Measurements from ENCODE around the gene RAB6C.
"Not testable (repeated sequence)": the region's sequence is repeated elsewhere in the genome, so short reads cannot be mapped to it uniquely, and the experiment has no call there.

The RAB6C gene

DNA sequence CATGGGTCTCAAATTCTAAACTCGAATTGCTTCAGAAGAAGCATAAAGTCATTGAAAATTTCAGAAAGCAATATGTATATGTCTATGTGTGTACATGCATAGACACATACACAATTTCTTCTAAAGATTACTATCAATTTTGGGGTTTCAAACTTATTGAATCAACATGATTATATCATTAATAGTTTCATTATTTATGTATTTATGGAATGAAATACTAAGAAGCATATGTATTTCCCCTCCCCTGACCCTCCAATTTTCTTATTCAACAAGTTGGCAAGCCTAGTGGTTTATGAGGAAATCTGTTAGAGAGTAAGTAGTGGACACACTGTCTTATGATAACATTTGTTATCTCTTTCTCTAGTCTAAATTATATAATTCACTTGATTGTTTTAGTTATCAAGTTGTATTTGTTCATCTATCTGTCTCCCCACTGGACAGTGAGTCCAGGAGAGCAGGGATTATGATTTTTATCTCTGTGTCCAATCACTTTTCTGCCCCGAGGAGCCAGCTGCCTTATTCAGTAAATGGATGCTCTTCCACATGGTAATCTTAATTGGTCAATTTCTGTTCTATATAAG is 17.3 kb downstream of the RAB6C start:
- not testable (repeated sequence) for DNase-seq (ENCODE audit: low spot score)

DNA sequence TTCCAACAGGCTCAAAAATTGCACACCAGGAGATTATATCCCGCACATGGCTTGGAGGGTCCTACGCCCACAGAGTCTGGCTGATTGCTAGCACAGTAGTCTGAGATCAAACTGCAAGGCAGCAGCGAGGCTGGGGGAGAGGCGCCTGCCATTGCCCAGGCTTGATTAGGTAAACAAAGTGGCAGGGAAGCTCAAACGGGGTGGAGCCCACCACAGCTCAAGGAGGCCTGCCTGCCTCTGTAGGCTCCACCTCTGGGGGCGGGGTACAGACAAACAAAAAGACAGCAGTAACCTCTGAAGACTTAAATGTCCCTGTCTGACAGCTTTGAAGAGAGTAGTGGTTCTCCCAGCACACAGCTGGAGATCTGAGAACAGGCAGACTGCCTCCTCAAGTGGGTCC is 19.3 kb downstream of the RAB6C start:
- not testable (repeated sequence) for DNase-seq (ENCODE audit: low spot score)

DNA sequence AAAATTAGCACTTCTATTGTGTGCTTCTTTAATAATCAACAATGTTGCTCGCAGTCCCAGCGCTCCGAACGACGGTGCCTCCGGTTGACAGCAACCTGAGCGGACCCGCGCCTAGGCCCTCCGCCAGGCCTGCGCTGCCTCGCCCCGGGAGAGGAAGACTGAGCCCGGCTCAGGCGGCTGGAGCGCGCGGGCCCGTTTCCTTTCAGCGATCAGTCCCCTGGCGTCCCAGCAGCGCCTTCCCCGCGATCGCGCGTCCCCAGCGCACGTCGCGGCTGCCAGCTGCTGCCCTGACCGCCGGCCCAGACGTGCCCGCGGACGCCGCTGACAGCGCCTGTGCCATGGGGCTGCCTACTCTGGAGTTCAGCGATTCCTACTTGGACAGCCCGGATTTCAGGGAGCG is 26.4 kb downstream of the RAB6C start:
- DNase-seq (ENCODE audit: low spot score): not testable (repeated sequence)

DNA sequence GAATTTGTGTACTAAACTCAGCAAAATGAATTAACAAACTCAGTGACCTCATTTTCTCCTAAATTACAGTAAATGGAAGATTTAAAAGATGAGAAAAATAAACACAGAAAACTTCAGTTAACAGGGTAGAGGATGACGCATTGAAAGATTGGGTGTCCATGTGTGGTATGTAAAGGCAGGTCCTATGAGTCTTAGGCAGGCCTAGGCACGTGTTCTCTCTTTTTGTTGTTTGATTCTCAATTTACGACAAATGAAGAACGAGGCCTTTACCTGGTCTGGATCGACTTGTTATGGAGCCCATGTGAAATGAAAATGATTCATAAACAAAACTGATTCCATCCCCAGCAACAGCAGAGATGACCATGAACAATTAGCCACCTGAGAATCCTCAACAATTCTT is 37.2 kb downstream of the RAB6C start:
- not testable (repeated sequence) for DNase-seq (ENCODE audit: low spot score)

DNA sequence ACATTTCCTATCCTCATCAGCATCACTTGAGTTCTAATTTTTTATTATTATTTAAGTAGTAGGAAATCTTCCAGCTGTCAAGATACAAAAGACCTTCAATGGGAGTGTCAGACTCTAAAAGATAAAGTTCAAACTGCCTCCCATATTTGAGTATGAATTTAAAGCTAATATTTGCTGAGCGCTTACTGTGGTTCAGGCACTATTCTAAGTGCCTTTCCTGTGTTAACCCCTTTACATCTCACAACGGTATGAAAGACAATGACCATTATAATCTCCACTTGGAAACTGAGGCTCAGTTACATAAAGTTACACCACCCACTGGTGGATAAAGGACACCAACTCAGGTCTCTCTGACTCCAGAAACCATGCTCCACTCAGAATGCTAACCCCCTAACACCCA is 39.9 kb downstream of the RAB6C start:
- no peak for DNase-seq (ENCODE audit: low spot score)

DNA sequence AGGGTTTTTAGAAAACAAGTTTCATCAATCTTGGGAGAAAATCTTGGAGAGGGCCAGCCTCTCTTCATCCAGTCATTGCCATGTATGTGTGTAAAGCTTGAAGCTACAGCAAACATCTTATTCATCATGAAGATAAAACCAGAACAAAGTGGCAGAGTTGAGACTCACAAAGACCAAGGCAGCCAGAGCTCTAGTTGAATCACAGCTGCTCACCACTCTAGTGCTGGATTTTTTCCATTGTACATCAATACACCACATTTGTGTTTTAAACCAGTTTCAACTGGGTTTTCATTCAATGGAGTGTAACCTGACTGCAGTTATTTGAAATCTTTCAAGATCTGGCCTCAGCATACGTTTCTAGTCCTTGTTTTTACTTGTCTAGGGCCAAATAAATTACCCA is 40.6 kb downstream of the RAB6C start:
- DNase-seq (ENCODE audit: low spot score): not testable (repeated sequence)

DNA sequence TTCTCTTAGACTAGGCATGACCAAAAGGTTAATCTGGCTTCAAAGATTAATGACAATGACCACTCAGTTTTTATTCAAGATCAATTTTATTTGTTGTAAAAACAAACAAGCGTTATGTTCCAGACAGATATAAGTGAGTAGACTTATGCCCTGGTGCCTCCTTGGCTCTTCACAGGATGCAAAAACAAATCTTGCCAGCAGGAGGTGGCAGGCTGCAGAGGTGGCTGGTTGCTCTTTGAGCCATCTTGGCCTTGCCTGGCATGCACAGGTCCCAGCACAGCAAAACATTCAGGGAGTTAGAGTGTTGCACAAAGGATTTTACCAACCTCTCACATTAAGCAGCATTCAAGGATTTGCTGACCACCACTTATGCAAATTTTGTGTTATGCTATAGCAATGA is 46.5 kb downstream of the RAB6C start:
- DNase-seq (ENCODE audit: low spot score): not testable (repeated sequence)

Measured in AG08396 (cell line).